OCI-LY1 (cell line): ENCODE measurements around the gene PCLO.

ENCODE experiments used
- CTCF ChIP-seq: fragments of 200-600 bp; sonication (generic), shearing (Covaris generic); IDR thresholded peaks from 2 replicates; pipeline ENCODE4 v1.5.1; 2017; ENCODE audit warnings: mild to moderate bottlenecking, antibody characterized with exemption, low read length, moderate library complexity, mixed read lengths
- EZH2 ChIP-seq: fragments of 200-600 bp; sonication (generic), shearing (Covaris generic); IDR thresholded peaks from 2 replicates; pipeline ENCODE4 v1.8.0; 2017; ENCODE audit warnings: borderline replicate concordance, mixed run types, mild to moderate bottlenecking, antibody characterized with exemption, low read length, moderate library complexity, mixed read lengths

- TF ChIP-seq CTCF (no peak), EZH2 (no peak)
Observed at GRCh38 chr7:82715344-82715743, 447.3 kb downstream of the PCLO start.
